GM12878 (cell line): ENCODE data around the gene IFT88.

Source experiments
- BCLAF1 ChIP-seq: fragments of 450-650 bp; IDR thresholded peaks from 2 replicates; pipeline ENCODE4 v1.6.1; 2017; ENCODE audit warnings: antibody characterized with exemption, mild to moderate bottlenecking, moderate library complexity
- BMI1 ChIP-seq: fragments of 450-650 bp; IDR thresholded peaks from 2 replicates; pipeline ENCODE4 v1.6.1; 2016; ENCODE audit warnings: mild to moderate bottlenecking, moderate library complexity, borderline replicate concordance
- FOXM1 ChIP-seq: IDR thresholded peaks from 2 replicates; pipeline ENCODE4 v1.6.1; 2012; ENCODE audit warnings: low read depth, mild to moderate bottlenecking, inconsistent platforms, low read length, moderate library complexity
- GABPA ChIP-seq: IDR thresholded peaks from 2 replicates; pipeline ENCODE4 v1.6.1; 2014; ENCODE audit warnings: antibody characterized with exemption, low read depth, mild to moderate bottlenecking, inconsistent platforms
- JUNB ChIP-seq: IDR thresholded peaks from 2 replicates; pipeline ENCODE4 v1.6.1; 2016; ENCODE audit warnings: antibody characterized with exemption, mild to moderate bottlenecking
- JUND ChIP-seq: IDR thresholded peaks from 2 replicates; pipeline ENCODE4 v1.6.1; 2012; ENCODE audit warnings: low read depth, mild to moderate bottlenecking, low read length, improper control_type of control experiment, moderate library complexity
- NBN ChIP-seq: fragments of 450-650 bp; IDR thresholded peaks from 2 replicates; pipeline ENCODE4 v1.6.1; 2016
- NFYA ChIP-seq: IDR thresholded peaks from 2 replicates; pipeline ENCODE4 v1.6.1; 2011; ENCODE audit warnings: low read depth, mild to moderate bottlenecking, low read length, improper control_type of control experiment, borderline replicate concordance
- POLR2A ChIP-seq: IDR thresholded peaks from 2 replicates; pipeline ENCODE4 v1.6.1; 2011; ENCODE audit warnings: low read depth, mild to moderate bottlenecking, low read length
- POLR2AphosphoS5 ChIP-seq: IDR thresholded peaks from 2 replicates; pipeline ENCODE4 v1.6.1; 2011; ENCODE audit warnings: mild to moderate bottlenecking, low read length, inconsistent platforms
- SIN3A ChIP-seq: IDR thresholded peaks from 2 replicates; pipeline ENCODE4 v1.6.1; 2012; ENCODE audit warnings: low read depth, low read length, improper control_type of control experiment
- ZNF217 ChIP-seq: fragments of 450-650 bp; IDR thresholded peaks from 2 replicates; pipeline ENCODE4 v1.6.1; 2017; ENCODE audit warnings: antibody characterized with exemption, mild to moderate bottlenecking
- TF ChIP-seq, protein P1 (sequence below), 3 experiments: IDR thresholded peaks in 2 of 3; conservative IDR thresholded peaks in 1 of 3; 2 replicates each; pipeline ENCODE4 v1.5.1; 2011; ENCODE audit warnings: low read depth in 3 of 3, low read length in 3 of 3, mild to moderate bottlenecking in 3 of 3, control low read depth in 2 of 3, moderate library complexity in 2 of 3, inconsistent platforms in 1 of 3, mixed read lengths in 1 of 3; ENCODE audit not compliant: control insufficient read depth in 2 of 3, insufficient read depth in 1 of 3; ENCODE audit errors: extremely low read depth in 1 of 3
- TF ChIP-seq, protein P2 (sequence below): fragments of 450-650 bp; IDR thresholded peaks from 2 replicates; pipeline ENCODE4 v1.6.1; 2018; ENCODE audit warnings: mild to moderate bottlenecking, low read depth, moderate library complexity; ENCODE audit not compliant: partially characterized antibody

GRCh38 chr13:20607015-20607414 lies 40.1 kb downstream of the IFT88 start:
- TF ChIP-seq, protein P1, sequence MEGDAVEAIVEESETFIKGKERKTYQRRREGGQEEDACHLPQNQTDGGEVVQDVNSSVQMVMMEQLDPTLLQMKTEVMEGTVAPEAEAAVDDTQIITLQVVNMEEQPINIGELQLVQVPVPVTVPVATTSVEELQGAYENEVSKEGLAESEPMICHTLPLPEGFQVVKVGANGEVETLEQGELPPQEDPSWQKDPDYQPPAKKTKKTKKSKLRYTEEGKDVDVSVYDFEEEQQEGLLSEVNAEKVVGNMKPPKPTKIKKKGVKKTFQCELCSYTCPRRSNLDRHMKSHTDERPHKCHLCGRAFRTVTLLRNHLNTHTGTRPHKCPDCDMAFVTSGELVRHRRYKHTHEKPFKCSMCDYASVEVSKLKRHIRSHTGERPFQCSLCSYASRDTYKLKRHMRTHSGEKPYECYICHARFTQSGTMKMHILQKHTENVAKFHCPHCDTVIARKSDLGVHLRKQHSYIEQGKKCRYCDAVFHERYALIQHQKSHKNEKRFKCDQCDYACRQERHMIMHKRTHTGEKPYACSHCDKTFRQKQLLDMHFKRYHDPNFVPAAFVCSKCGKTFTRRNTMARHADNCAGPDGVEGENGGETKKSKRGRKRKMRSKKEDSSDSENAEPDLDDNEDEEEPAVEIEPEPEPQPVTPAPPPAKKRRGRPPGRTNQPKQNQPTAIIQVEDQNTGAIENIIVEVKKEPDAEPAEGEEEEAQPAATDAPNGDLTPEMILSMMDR (IDR thresholded peaks at IDR 0.05 in 2 of 3, conservative IDR thresholded peaks at IDR 0.05 in 1 of 3; ENCODE audit: control insufficient read depth in 2 of 3, extremely low read depth in 1 of 3, insufficient read depth in 1 of 3, low read depth in 3 of 3, low read length in 3 of 3): no peak
- no peak for TF ChIP-seq SIN3A
- TF ChIP-seq POLR2A: no peak
- no peak for TF ChIP-seq JUND
- TF ChIP-seq JUNB: no peak
- no peak for TF ChIP-seq NFYA
- TF ChIP-seq BCLAF1: no peak
- TF ChIP-seq, protein P2, sequence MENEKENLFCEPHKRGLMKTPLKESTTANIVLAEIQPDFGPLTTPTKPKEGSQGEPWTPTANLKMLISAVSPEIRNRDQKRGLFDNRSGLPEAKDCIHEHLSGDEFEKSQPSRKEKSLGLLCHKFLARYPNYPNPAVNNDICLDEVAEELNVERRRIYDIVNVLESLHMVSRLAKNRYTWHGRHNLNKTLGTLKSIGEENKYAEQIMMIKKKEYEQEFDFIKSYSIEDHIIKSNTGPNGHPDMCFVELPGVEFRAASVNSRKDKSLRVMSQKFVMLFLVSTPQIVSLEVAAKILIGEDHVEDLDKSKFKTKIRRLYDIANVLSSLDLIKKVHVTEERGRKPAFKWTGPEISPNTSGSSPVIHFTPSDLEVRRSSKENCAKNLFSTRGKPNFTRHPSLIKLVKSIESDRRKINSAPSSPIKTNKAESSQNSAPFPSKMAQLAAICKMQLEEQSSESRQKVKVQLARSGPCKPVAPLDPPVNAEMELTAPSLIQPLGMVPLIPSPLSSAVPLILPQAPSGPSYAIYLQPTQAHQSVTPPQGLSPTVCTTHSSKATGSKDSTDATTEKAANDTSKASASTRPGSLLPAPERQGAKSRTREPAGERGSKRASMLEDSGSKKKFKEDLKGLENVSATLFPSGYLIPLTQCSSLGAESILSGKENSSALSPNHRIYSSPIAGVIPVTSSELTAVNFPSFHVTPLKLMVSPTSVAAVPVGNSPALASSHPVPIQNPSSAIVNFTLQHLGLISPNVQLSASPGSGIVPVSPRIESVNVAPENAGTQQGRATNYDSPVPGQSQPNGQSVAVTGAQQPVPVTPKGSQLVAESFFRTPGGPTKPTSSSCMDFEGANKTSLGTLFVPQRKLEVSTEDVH: no peak
- TF ChIP-seq NBN: no peak
- no peak for TF ChIP-seq BMI1
- TF ChIP-seq POLR2AphosphoS5: no peak
- no peak for TF ChIP-seq FOXM1
- TF ChIP-seq GABPA: no peak
- no peak for TF ChIP-seq ZNF217
